ENCODE data around the gene KIAA1549. TPM values are rescaled to one million over a fixed set of nuclear protein-coding genes. Genes with fewer than 3 reads are reported as not detected.

KIAA1549 gene
- total and polyA plus RNA-seq, 2 of the 8 experiments (the other 6 are each of a cell fraction or from before 2014, with no cell fraction given), result 6.5 to 17.3 TPM

- CTCF ChIA-PET (ENCODE audit: partially characterized antibody), result interaction anchor here (0.7 kb wide), 1 partner anchor 63 kb away, joined by 4 read pairs; no protein-coding TSS in a partner anchor
These were observed 30.2 kb upstream of the KIAA1549 start for GRCh38 chr7:139011373-139011772.

More at GRCh38 chr7:139011373-139011772, 30.2 kb upstream of the KIAA1549 start:
- POLR2A ChIA-PET (ENCODE audit: partially characterized antibody), result interaction anchor here (0.7 to 0.9 kb wide), 3 partner anchors 104 to 1444 kb away, joined by 3 read pairs; no protein-coding TSS in a partner anchor
- no peak overlapping the region for H3K18ac ChIP-seq (ENCODE audit: extremely low read depth, low read length)
- no peaks in the 10 kb centered on the region for H3K27me3 ChIP-seq (replicated peaks in 1 of 4; ENCODE audit: control insufficient read depth in 3 of 4, extremely low read depth in 1 of 4, insufficient read depth in 3 of 4, low read length in 3 of 4)
- H3K14ac ChIP-seq (ENCODE audit: insufficient read length), result no peak overlapping the region
- no peaks in the 10 kb centered on the region for H3K4me1 ChIP-seq (replicated peaks in 1 of 4; ENCODE audit: control insufficient read depth in 3 of 4, insufficient read depth in 4 of 4, low read length in 3 of 4)
- no peak overlapping the region for H4K8ac ChIP-seq (ENCODE audit: extremely low read depth, insufficient read depth, low read length)
- DNase-seq (ENCODE audit: low read depth in 1 of 2, low spot score in 2 of 2) (peak in 1 of 2 experiments; percentile 23), FAIRE-seq (no peak)
- no peaks in the 10 kb centered on the region for H4K20me1 ChIP-seq (replicated peaks in 1 of 2; ENCODE audit: control insufficient read depth in 1 of 2, insufficient read depth in 2 of 2, low read length in 2 of 2)
- no peak overlapping the region for H4K5ac ChIP-seq (ENCODE audit: insufficient read length, low read depth, low read length)
- H3K23me2 ChIP-seq (ENCODE audit: low read depth, low read length), result no peaks in the 10 kb centered on the region
- H3K36me3 ChIP-seq (ENCODE audit: control insufficient read depth in 2 of 4, insufficient read depth in 4 of 4, low read length in 3 of 4), result no peaks in the 10 kb centered on the region
- H2AK5ac ChIP-seq (ENCODE audit: low read depth, low read length), result no peak overlapping the region
- no peak overlapping the region for H2BK120ac ChIP-seq (replicated peaks; ENCODE audit: low read depth, low read length)
- no peak overlapping the region for H2BK5ac ChIP-seq (ENCODE audit: low read depth, low read length)
- H3K79me1 ChIP-seq (ENCODE audit: low read depth, low read length), result no peaks in the 10 kb centered on the region
- peaks cover 0 to 3% of the 10 kb centered on the region in 2 experiments; a peak in 2 of 4 replicates for H3K9me3 ChIP-seq (ENCODE audit: insufficient read depth in 2 of 2, low read depth in 1 of 2, low read length in 1 of 2)
- WGBS, 2 experiments (ENCODE audit: extremely low coverage in 1 of 2, insufficient coverage in 1 of 2, insufficient read length in 1 of 2, insufficient replicate concordance in 2 of 2, low coverage in 1 of 2, low lambda C conversion rate in 2 of 2, missing lambda C conversion rate in 1 of 2), result 90% methylated on average over 3 of the region's 3 CpGs; no CpG with 5 or more reads in 1 of the 2 experiments
- TF ChIP-seq RBBP5 (IDR thresholded peaks at IDR 0.05; ENCODE audit: borderline replicate concordance, low read depth, low read length) (no peak), FOSL1 (IDR thresholded peaks at IDR 0.05; ENCODE audit: insufficient read depth, low read depth, low read length) (no peak), YY1 (IDR thresholded peaks at IDR 0.05; ENCODE audit: low read depth, low read length) (no peak), SP1 (IDR thresholded peaks at IDR 0.05; ENCODE audit: low read depth, low read length) (no peak), POLR2A (IDR thresholded peaks at IDR 0.05; ENCODE audit: control extremely low read depth in 1 of 2, low read depth in 2 of 2, low read length in 2 of 2) (no peak), TEAD4 (IDR thresholded peaks at IDR 0.05; ENCODE audit: low read depth, low read length) (no peak), NANOG (IDR thresholded peaks at IDR 0.05; ENCODE audit: insufficient read depth, low read depth, low read length, poor library complexity, severe bottlenecking) (no peak), KDM4A (IDR thresholded peaks at IDR 0.05; ENCODE audit: low read depth, low read length, severe bottlenecking) (no peak), RAD21 (IDR thresholded peaks at IDR 0.05 in 1 of 2, conservative IDR thresholded peaks at IDR 0.05 in 1 of 2; ENCODE audit: low read depth in 2 of 2, low read length in 2 of 2) (no peak), MAFK (IDR thresholded peaks at IDR 0.05; ENCODE audit: low read depth, low read length) (no peak), TBP (IDR thresholded peaks at IDR 0.05; ENCODE audit: low read depth, low read length) (no peak)
- no peak overlapping the region for H4K91ac ChIP-seq (replicated peaks; ENCODE audit: insufficient read length, low read length)
- no peak overlapping the region for H3K23ac ChIP-seq (ENCODE audit: insufficient read length)
- H3K56ac ChIP-seq (replicated peaks; ENCODE audit: insufficient read length, low read depth, low read length), result no peak overlapping the region
- no peak overlapping the region for H2BK20ac ChIP-seq (ENCODE audit: low read length)
- H3K9ac ChIP-seq (replicated peaks in 1 of 4; ENCODE audit: extremely low read depth in 1 of 4, low read depth in 3 of 4, low read length in 3 of 4), result no peak overlapping the region
- no peak overlapping the region for H2BK12ac ChIP-seq (ENCODE audit: low read depth, low read length)
- H3K79me2 ChIP-seq (ENCODE audit: control insufficient read depth in 1 of 2, insufficient read depth in 2 of 2, low read length in 2 of 2), result no peaks in the 10 kb centered on the region
- H3K4ac ChIP-seq (replicated peaks; ENCODE audit: insufficient read length, low read depth, low read length), result no peak overlapping the region
- H3K4me3 ChIP-seq (ENCODE audit: extremely low read depth in 1 of 4, insufficient read depth in 2 of 4, low read depth in 3 of 4, low read length in 4 of 4), result no peak overlapping the region
- no peak overlapping the region for H2AFZ ChIP-seq (ENCODE audit: low read length)
- no peak overlapping the region for H3K4me2 ChIP-seq (ENCODE audit: insufficient read depth in 1 of 2, low read depth in 2 of 2, low read length in 2 of 2)
- no peak overlapping the region for H3K27ac ChIP-seq (ENCODE audit: low read depth, low read length)
- no peak overlapping the region for H2BK15ac ChIP-seq (ENCODE audit: low read length)

All from H1 (cell line).